ENCODE results near the gene NRXN3. TPM values are rescaled to one million over a fixed set of nuclear protein-coding genes. Genes with fewer than 3 reads are reported as not detected.

The NRXN3 gene
- polyA plus RNA-seq, 1 donor: 0.58 TPM

DNA sequence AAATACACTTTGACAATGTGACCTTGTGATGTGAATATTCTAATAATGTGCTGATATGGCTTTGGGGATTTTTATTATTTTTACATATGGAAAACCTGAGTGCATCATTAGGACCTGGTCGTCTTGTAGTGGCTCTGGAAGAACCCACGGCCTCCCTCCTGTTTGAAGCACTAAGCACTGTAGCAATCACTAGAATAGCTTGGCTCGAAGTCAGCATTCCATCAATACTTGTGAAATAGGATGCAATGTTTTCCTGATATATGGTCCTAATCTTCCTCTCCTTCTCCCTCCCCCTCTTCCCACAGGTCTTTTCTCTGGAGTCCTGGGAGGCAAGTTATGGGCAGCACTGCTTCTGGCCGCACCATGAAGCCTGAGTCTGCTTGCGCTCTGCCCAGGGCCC, 71.9 kb downstream of the NRXN3 start:
- DNase-seq (ENCODE audit: low read depth): no peak

- DNase-seq (ENCODE audit: low read depth): no peak
These were observed 73.0 kb downstream of the NRXN3 start for GRCh38 chr14:78243187-78243586.

GRCh38 chr14:78245238-78245637, 75.1 kb downstream of the NRXN3 start:
- no peak for DNase-seq (ENCODE audit: low read depth)

- no peak for DNase-seq (ENCODE audit: low read depth)
These were observed 78.4 kb downstream of the NRXN3 start for GRCh38 chr14:78248501-78249090.

DNA sequence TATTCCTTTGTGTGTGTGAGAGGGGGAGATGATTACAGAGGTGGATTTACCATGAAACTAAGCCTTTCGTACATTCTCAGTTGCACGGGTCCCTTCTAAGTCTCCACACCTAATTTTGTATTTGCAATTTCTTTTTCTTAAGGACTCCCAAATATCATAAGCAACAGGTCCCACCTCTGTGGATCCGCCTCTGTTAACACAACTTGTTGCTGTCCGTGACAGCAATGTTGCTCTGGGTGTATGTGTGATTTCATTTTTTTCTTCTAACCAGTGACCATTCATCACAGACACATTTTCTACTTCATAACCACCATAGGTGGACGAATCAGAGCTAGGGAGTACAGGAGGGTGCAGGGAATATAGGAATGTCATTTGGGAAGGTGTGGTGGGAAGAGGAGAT, 81.1 kb downstream of the NRXN3 start:
- DNase-seq (ENCODE audit: low read depth): no peak

GRCh38 chr14:78253986-78254385, 83.8 kb downstream of the NRXN3 start:
- no peak for DNase-seq (ENCODE audit: low read depth)

GRCh38 chr14:78254911-78255461, 84.8 kb downstream of the NRXN3 start:
- DNase-seq (ENCODE audit: low read depth): no peak

DNA sequence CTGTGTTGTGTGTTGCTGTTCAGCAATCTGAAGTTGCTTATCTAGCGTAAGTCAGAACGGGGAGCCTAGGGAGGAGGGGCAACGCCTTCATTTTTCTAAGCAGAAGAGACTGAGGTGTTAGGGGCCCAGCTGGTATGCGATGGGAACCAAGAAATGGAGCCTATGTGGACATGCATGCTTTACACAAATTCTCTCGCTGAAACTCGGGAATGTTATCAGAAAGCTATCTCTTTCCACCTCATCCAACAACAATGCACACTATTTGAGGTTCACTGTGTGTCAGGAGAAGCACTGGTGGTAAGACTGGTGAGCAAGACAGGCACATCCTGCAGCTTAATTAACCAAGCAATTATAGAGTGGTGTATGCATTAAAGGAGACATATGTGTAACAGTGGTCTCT, 89.7 kb downstream of the NRXN3 start:
- no peak for DNase-seq (ENCODE audit: low read depth)

DNA sequence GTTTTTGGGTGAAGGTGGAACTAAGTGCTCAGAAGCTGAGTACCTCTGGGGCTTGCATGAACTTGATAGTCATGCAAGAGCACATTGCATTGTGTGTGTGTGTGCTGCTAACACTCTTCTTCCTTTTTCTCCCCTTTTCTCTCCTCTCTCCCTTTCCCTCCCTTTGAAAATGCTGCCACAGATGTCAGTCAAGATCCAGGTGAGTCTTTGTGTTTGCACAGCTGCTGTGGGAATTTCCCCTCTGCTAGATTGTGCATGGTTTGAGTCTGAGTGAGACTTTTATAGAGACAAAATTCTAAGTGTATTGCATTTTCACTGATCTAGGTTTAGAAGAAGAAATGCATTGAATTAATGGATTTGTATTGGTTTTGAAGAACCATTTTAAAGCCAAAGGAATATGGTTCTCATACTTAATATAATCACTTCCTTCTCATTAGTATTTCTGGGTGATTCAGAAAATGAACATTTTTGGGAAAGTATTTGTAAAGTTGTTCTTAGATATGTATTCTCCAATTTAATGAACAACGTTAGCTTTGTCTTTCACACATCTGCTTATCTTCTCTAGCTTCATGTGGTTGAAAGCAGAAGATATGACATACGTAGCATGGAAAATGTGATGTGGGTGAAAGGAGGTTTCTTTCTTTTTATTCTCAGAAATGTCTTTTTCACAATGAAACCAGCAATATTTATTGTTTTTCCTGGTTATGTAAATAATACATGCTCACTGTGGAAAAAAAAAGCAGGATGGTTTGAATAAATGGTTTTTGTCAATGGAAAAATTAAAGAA, 108.5 kb downstream of the NRXN3 start:
- no peak for DNase-seq (ENCODE audit: low read depth)

DNA sequence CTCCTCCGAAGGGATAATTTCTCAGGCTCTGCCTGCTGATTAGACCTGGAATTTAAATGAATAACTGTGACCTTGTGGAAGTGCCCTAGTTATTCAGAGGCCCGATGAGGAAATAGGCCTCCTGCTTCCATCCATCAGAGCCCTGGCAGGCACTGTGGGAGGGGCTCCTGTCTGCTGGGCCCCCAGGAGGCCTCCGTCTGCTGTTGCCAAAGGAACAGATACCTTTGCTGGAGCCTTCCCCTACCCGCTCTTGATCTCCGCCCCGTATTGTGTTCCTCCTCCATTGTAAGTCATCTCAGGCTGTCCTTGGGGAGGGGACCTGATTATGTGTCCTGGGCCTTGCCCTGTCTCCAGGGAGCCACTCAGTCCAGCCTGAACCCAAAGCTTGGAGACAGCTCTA, 112.3 kb downstream of the NRXN3 start:
- DNase-seq (ENCODE audit: low read depth): no peak

- no peak for DNase-seq (ENCODE audit: low read depth)
These were observed 116.0 kb downstream of the NRXN3 start for GRCh38 chr14:78286210-78286609.

DNA sequence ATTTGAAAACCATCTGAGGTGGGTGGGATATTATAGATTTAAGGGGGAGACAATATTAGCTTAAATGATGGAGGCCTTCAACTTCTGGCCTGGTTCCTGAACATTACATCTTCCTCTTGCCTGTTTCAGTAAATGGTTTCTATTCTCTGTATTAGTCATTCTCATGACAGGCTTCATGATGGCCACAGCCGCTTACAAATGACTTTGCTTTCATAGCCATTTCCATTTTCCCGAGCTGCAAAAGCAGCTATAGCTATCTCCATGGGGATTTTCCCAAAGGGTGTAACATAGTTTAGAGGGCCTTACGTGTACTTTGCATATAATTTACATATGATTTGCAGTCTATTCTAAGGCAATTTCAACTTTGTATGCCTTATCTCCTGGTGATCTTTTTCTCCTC, 121.8 kb downstream of the NRXN3 start:
- DNase-seq (ENCODE audit: low read depth): no peak

GRCh38 chr14:78297858-78298257, 127.7 kb downstream of the NRXN3 start:
- no peak for DNase-seq (ENCODE audit: low read depth)

GRCh38 chr14:78298298-78298697, 128.1 kb downstream of the NRXN3 start:
- DNase-seq (ENCODE audit: low read depth): no peak

DNA sequence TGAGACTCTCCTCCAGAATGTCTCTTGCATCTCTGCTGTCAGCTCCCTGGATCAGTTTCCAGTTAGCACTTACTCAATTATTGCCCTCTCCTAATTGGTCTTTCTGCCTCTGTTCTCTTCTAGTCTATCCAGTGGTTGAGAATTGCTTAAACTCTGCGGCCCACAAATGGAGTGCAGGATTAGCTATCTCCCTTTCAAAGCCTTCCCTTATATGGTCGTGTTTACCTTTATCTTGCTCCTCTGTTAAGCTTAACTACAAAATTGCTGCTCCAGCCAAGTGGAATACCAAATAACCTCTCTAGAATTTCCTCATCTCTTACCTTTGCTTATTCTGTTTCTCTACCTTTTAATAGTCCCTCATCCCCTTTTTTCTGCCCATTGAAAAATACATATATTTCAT, 132.7 kb downstream of the NRXN3 start:
- no peak for DNase-seq (ENCODE audit: low read depth)

DNA sequence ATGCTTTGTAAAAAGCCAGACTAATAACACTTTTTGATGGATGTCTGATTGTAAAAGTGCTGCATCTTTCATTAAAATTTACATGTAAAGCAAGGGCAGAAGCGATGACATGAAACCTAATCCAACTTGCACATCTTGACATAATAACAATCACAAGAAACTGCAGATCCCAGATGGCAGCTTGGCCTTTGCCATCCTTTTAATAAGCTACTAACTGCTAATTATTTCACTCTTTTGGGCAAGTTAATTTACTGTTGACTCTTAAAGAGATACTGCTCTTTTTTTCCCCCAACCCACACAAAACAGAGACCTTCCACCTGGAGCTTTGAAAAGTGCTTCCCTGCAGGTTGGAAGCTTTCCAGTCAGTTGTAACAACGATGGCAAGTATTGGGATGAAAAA, 137.5 kb downstream of the NRXN3 start:
- DNase-seq (ENCODE audit: low read depth): no peak

- no peak for DNase-seq (ENCODE audit: low read depth)
These were observed 137.9 kb downstream of the NRXN3 start for GRCh38 chr14:78308079-78308478.

DNA sequence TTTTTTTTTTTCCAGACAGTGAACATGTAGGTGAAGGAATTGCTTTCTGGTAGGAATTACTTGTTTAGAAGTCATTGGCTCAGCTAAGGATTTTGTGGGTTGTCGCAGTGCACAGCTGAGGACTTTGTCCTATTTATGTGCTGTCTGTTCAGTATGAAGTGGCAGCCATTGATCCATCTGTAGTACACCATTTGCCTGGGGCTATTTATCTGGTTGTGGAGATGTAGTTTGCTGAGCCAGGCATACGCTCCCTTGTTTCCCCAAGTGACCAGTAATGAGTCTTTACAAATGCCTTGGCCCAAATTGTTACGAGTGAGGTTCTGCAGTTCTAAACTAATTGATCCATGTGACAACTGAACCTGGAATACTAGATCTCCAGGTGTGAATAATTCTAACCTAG, 140.1 kb downstream of the NRXN3 start:
- DNase-seq (ENCODE audit: low read depth): no peak

GRCh38 chr14:78313499-78313898, 143.3 kb downstream of the NRXN3 start:
- DNase-seq (ENCODE audit: low read depth): no peak

DNA sequence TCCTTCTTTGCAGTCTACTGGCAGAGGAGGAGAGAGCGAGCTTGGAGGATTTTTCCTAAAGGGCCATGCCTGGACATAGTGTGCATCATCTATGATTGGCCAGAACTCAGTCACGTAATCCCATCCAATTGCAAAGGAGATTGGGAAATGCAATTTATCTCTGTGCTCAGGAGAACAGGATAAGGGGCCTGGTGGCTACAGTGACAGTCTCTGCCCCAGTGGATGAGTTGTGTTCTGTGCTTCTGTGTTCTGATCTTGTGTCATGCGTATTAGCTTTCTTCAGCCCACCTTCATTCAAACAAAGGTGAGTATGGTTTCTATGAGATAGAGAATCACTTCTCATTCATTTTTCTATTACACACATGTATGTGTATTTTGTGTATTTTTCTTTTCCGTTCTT, 144.3 kb downstream of the NRXN3 start:
- DNase-seq (ENCODE audit: low read depth): no peak

- no peak for DNase-seq (ENCODE audit: low read depth)
These were observed 145.9 kb downstream of the NRXN3 start for GRCh38 chr14:78316052-78316451.

DNA sequence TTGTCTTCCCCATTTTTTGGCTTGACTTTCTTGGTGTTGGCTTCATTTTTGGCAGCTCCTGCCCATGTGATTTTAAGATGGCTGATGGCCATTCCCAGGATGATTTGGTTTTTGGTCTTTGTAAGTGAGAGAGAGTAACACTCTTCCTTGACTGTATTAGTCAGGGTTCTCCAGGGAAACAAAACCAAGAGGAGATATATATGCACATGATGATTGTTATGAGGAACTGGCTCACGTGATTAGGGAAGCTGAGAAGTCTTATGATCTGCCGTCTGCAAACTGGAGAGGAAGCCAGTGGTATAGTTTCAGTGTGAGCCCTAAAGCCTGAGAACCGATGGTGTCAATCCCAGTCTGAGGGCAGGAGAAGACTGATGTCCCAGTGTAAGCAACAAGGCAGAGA, 146.6 kb downstream of the NRXN3 start:
- DNase-seq (ENCODE audit: low read depth): no peak

- DNase-seq (ENCODE audit: low read depth): no peak
These were observed 149.2 kb downstream of the NRXN3 start for GRCh38 chr14:78319406-78319805.
